Progenitor cell of endocrine pancreas (in vitro differentiated cells): ENCODE data around the gene MYOM3. TPM values are rescaled to one million over a fixed set of nuclear protein-coding genes. Genes with fewer than 3 reads are reported as not detected.
"Not testable (repeated sequence)": the region's sequence is repeated elsewhere in the genome, so short reads cannot be mapped to it uniquely, and the experiment has no call there.

Source experiments
- DNase-seq: peaks from one replicate; pipeline ENCODE4 v3.0.0; 2021; ENCODE audit warnings: low spot score; ENCODE audit not compliant: unreplicated experiment
- H3K27ac Mint-ChIP-seq: 2 replicates; pipeline ENCODE4 v1.8.0; 2021; ENCODE audit warnings: mild to moderate bottlenecking, moderate library complexity, mixed read lengths
- H3K27me3 Mint-ChIP-seq: 2 replicates; pipeline ENCODE4 v1.8.0; 2021; ENCODE audit warnings: mixed read lengths
- H3K36me3 Mint-ChIP-seq: 2 replicates; pipeline ENCODE4 v1.8.0; 2022; ENCODE audit warnings: mixed read lengths; ENCODE audit not compliant: insufficient read depth
- H3K4me1 Mint-ChIP-seq: 2 replicates; pipeline ENCODE4 v1.8.0; 2021; ENCODE audit warnings: low read depth, mixed read lengths
- H3K4me3 Mint-ChIP-seq: 2 replicates; pipeline ENCODE4 v1.8.0; 2021; ENCODE audit warnings: low read depth, mild to moderate bottlenecking, moderate library complexity, mixed read lengths
- H3K9me3 Mint-ChIP-seq: 2 replicates; pipeline ENCODE4 v1.8.0; 2021; ENCODE audit warnings: low read depth, mixed read lengths
- CTCF ChIP-seq: fragments of 200-600 bp; sonication (generic); IDR thresholded peaks from one replicate; pipeline ENCODE4 v1.5.0; 2021; ENCODE audit warnings: antibody characterized with exemption, mild to moderate bottlenecking; ENCODE audit not compliant: unreplicated experiment
- total RNA-seq: library from RNA; stranded (reverse); gene quantifications from 2 replicates; pipeline ENCODE4 v1.2.1, GENCODE V29; 2021

Gene MYOM3
- total RNA-seq, 1 donor from 2014 or later = 0.84 TPM

DNA sequence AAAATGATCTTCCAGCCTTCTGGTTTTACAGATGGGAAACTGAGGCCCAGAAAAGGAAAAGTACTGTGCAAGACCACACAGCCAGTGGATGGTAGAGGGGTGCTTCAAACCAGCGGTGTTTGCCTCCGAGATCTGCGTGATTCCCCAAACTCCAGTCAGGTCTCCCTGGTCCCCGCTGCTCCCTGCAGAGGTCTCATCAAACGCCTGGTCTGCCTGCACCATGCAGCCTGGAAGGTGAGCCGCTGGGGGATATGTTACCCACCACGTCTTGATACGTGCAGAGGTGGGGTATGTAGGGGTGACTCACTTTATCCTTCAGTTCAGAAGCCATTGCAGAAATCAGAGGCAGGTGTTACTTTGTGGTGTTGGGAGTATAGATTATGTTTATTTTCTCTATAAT, 56.3 kb downstream of the MYOM3 start:
- no peak overlapping the region for H3K4me3 Mint-ChIP-seq
- TF ChIP-seq CTCF = no peak
- peaks cover 3% of the 10 kb centered on the region for H3K9me3 Mint-ChIP-seq
- H3K4me1 Mint-ChIP-seq = no peaks in the 10 kb centered on the region
- no peak for DNase-seq
- no peaks in the 10 kb centered on the region for H3K36me3 Mint-ChIP-seq
- H3K27me3 Mint-ChIP-seq = no peaks in the 10 kb centered on the region
- H3K27ac Mint-ChIP-seq = no peak overlapping the region

GRCh38 chr1:24052220-24052619, 59.7 kb downstream of the MYOM3 start:
- no peak for DNase-seq
- Mint-ChIP-seq H3K36me3 (no peaks in the 10 kb centered on the region), H3K9me3 (peaks cover 3% of the 10 kb centered on the region), H3K27ac (no peak overlapping the region), H3K4me3 (no peak overlapping the region), H3K4me1 (no peaks in the 10 kb centered on the region), H3K27me3 (no peaks in the 10 kb centered on the region)
- no peak for TF ChIP-seq CTCF

DNA sequence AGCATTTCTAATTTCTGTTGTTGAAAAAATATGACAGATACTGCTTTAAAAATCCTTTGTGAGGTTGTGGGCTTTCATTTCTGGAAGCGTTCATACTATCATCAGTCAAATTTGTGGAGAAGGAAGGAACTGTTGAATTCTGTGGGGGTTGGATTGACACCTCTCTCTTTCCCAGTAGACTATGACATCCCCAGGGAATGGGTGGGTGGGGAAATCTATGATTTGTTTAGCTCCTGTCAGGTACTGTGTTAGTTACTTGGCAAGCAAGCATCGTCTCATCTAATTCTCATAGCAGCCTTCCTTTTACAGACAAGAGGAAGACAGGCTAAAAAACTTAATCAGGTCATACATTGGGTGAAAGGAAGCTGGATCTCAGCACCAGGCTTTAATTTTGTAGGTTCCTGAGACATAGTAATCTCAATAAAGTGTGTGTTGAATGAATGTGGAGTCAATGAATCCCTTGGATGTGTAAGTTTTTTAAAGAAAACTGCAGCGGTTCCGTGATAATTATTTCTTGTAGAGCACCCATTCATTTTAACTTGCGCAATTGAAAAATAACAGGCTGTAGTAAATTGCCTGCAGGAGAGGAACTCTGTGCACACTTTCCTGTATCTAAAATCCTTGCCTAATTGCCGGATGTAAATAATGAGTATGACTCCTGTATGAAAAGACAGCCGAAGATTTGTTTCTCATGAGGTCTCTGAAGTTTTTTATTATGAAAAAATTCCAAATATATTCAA, 60.6 kb downstream of the MYOM3 start:
- H3K9me3 Mint-ChIP-seq = peaks cover 3% of the 10 kb centered on the region
- peaks cover under 1% of the 10 kb centered on the region for H3K4me1 Mint-ChIP-seq
- H3K4me3 Mint-ChIP-seq = no peak overlapping the region
- no peak overlapping the region for H3K27ac Mint-ChIP-seq
- H3K27me3 Mint-ChIP-seq = no peaks in the 10 kb centered on the region
- no peak for TF ChIP-seq CTCF
- DNase-seq = no peak
- H3K36me3 Mint-ChIP-seq = no peaks in the 10 kb centered on the region

DNA sequence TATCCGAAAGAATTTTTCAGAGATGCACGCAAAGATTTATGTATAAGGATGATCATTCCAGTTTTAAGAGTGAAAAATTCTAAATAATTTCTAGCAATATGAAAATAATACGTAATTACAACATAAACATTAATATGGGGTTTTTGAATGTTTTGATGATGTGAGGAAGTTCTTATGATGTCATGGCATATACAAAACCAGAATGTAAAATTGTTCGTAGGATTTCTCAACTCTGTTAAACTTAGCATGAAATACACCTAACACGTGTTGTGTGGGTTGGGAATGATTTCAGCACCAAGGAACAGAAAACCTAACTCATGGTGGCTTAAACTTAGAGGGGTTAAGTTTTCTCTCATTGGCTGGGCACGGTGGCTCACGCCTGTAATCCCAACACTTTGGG, 62.2 kb downstream of the MYOM3 start:
- Mint-ChIP-seq H3K27ac (no peak overlapping the region), H3K36me3 (no peaks in the 10 kb centered on the region), H3K9me3 (peaks cover 3% of the 10 kb centered on the region), H3K4me1 (peaks cover 1% of the 10 kb centered on the region), H3K27me3 (no peaks in the 10 kb centered on the region), H3K4me3 (no peak overlapping the region)
- no peak for DNase-seq
- no peak for TF ChIP-seq CTCF

DNA sequence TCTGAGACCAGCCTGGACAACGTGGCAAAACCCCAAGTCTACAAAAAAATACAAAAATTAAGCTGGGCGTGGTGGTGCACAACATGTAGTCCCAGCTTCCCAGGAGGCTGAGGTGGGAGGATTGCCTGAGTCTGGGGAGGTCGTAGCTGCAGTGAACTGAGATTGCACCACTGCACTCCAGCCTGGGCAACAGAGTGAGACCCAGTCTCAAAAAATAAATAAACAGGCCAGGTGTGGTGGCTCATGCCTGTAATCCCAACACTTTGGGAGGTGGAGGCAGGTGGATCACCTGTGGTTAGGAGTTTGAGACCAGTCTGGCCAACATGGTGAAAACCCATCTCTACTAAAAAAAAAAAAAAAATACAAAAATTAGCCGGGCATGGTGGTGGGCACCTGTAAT, 63.0 kb downstream of the MYOM3 start:
- not testable (repeated sequence) for H3K36me3 Mint-ChIP-seq, DNase-seq, H3K4me3 Mint-ChIP-seq, H3K27ac Mint-ChIP-seq, H3K27me3 Mint-ChIP-seq, H3K4me1 Mint-ChIP-seq, H3K9me3 Mint-ChIP-seq

GRCh38 chr1:24048205-24048869, 63.6 kb downstream of the MYOM3 start:
- no peaks in the 10 kb centered on the region for H3K36me3 Mint-ChIP-seq
- no peaks in the 10 kb centered on the region for H3K27me3 Mint-ChIP-seq
- H3K27ac Mint-ChIP-seq = no peak overlapping the region
- DNase-seq = no peak
- no peaks in the 10 kb centered on the region for H3K9me3 Mint-ChIP-seq
- TF ChIP-seq CTCF = no peak
- H3K4me3 Mint-ChIP-seq = no peak overlapping the region
- peaks cover 1% of the 10 kb centered on the region for H3K4me1 Mint-ChIP-seq
